Measurements from ENCODE around the gene MYO1C. TPM values are rescaled to one million over a fixed set of nuclear protein-coding genes. Genes with fewer than 3 reads are reported as not detected.

MYO1C gene
- total and polyA plus RNA-seq, 2 experiments from 2014 or later, result 197 to 218 TPM

- peaks cover 3% of the 10 kb centered on the region; the same call in 1 of the 2 replicates for H3K4me1 ChIP-seq (ENCODE audit: insufficient read depth)
- no peak for DNase-seq
- peaks cover 19% of the 10 kb centered on the region for H3F3A ChIP-seq (ENCODE audit: insufficient read depth)
- peaks cover 15% of the 10 kb centered on the region; the same call in 1 of the 2 replicates for H3K36me3 ChIP-seq (ENCODE audit: low read depth)
- no peak for TF ChIP-seq EZH2phosphoT487 (IDR thresholded peaks at IDR 0.05; ENCODE audit: insufficient read depth, low read depth)
- no peak for TF ChIP-seq EZH2 (IDR thresholded peaks at IDR 0.05; ENCODE audit: insufficient read depth, poor library complexity, severe bottlenecking)
- H3K4me3 ChIP-seq, result no peak overlapping the region
- H3K27me3 ChIP-seq (replicated peaks; ENCODE audit: insufficient read depth), result no peaks in the 10 kb centered on the region
- no peaks in the 10 kb centered on the region for H3K9me2 ChIP-seq (ENCODE audit: insufficient read depth)
- no peak overlapping the region for H2AFZ ChIP-seq
- H3K4me2 ChIP-seq (ENCODE audit: unreplicated experiment), result no peak overlapping the region
- peaks cover 6% of the 10 kb centered on the region for H3K79me2 ChIP-seq (ENCODE audit: insufficient read depth)
- in situ Hi-C loops (cut with MboI), result loop anchor here (25.0 kb wide), 1 partner anchor 260 kb away; the partner anchor contains the start of gene BHLHA9
- 98 to 99% methylated on average over 5 of the region's 5 CpGs for WGBS, 2 experiments (ENCODE audit: low coverage in 1 of 2, low lambda C conversion rate in 2 of 2, missing lambda C conversion rate in 2 of 2)
- no peaks in the 10 kb centered on the region for H4K20me1 ChIP-seq (ENCODE audit: insufficient read depth)
- no peak overlapping the region for H3K27ac ChIP-seq
- no peaks in the 10 kb centered on the region for H3K9me3 ChIP-seq (ENCODE audit: low read depth)
- no peak overlapping the region for H3K9ac ChIP-seq
These were observed 30.1 kb upstream of the MYO1C start for GRCh38 chr17:1522626-1523025.

- Histone ChIP-seq H2AFZ (no peak overlapping the region), H3K9me3 (ENCODE audit: low read depth) (no peaks in the 10 kb centered on the region), H3K27ac (no peak overlapping the region), H3K27me3 (replicated peaks; ENCODE audit: insufficient read depth) (no peaks in the 10 kb centered on the region), H3K4me2 (ENCODE audit: unreplicated experiment) (no peak overlapping the region), H3K79me2 (ENCODE audit: insufficient read depth) (peaks cover 16% of the 10 kb centered on the region), H3K9ac (no peak overlapping the region), H3K4me1 (ENCODE audit: insufficient read depth) (peaks cover 5% of the 10 kb centered on the region; the same call in 1 of the 2 replicates), H3F3A (ENCODE audit: insufficient read depth) (peaks cover 21% of the 10 kb centered on the region), H3K9me2 (ENCODE audit: insufficient read depth) (no peaks in the 10 kb centered on the region), H4K20me1 (ENCODE audit: insufficient read depth) (no peaks in the 10 kb centered on the region), H3K36me3 (ENCODE audit: low read depth) (0 out of 2 replicates have a peak, but pooled peaks cover 2% of the 10 kb centered on the region), H3K4me3 (no peak overlapping the region)
- in situ Hi-C loops (cut with MboI), result loop anchor here (25.0 kb wide), 1 partner anchor 259 kb away; the partner anchor contains the start of gene BHLHA9
- TF ChIP-seq EZH2phosphoT487 (IDR thresholded peaks at IDR 0.05; ENCODE audit: insufficient read depth, low read depth) (no peak), EZH2 (IDR thresholded peaks at IDR 0.05; ENCODE audit: insufficient read depth, poor library complexity, severe bottlenecking) (no peak)
- WGBS, 2 experiments (ENCODE audit: low coverage in 1 of 2, low lambda C conversion rate in 2 of 2, missing lambda C conversion rate in 2 of 2), result 68% methylated on average over 10 of the region's 10 CpGs
- no peak for DNase-seq
These were observed 28.7 kb upstream of the MYO1C start for GRCh38 chr17:1521086-1521640.

DNA sequence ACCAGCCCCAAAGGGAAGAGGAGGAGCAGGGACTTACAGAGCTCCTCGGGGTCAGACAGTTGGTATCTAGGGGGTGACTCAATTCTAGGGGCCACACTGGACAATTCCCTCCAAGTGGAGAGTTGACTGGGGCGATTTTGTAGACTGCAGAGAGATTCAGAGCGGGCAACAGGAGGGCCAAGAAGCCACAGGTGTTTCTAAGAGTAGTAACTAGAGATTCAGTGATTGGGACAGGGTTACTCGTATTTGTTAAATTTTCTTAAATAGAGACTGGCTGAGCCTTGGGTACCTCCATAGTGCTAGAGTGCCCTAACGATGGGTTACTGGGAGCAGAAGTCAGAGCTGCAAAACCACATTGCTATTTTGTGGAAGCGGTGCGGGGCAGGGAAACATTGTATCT, 27.2 kb upstream of the MYO1C start:
- H3K4me2 ChIP-seq (ENCODE audit: unreplicated experiment), result no peak overlapping the region
- no peak overlapping the region for H3K9ac ChIP-seq
- H2AFZ ChIP-seq, result no peak overlapping the region
- no peaks in the 10 kb centered on the region for H3K27me3 ChIP-seq (replicated peaks; ENCODE audit: insufficient read depth)
- peaks cover 11% of the 10 kb centered on the region for H3K4me1 ChIP-seq (ENCODE audit: insufficient read depth)
- in situ Hi-C loops (cut with MboI), result loop anchor here (25.0 kb wide), 1 partner anchor 257 kb away; the partner anchor contains the start of gene BHLHA9
- peaks cover 28% of the 10 kb centered on the region for H3K79me2 ChIP-seq (ENCODE audit: insufficient read depth)
- TF ChIP-seq EZH2 (IDR thresholded peaks at IDR 0.05; ENCODE audit: insufficient read depth, poor library complexity, severe bottlenecking) (no peak), EZH2phosphoT487 (IDR thresholded peaks at IDR 0.05; ENCODE audit: insufficient read depth, low read depth) (no peak)
- H3K36me3 ChIP-seq (ENCODE audit: low read depth), result no peaks in the 10 kb centered on the region
- no peaks in the 10 kb centered on the region for H3K9me3 ChIP-seq (ENCODE audit: low read depth)
- no peaks in the 10 kb centered on the region for H3K9me2 ChIP-seq (ENCODE audit: insufficient read depth)
- peaks cover 21% of the 10 kb centered on the region for H3F3A ChIP-seq (ENCODE audit: insufficient read depth)
- no peaks in the 10 kb centered on the region for H4K20me1 ChIP-seq (ENCODE audit: insufficient read depth)
- H3K4me3 ChIP-seq, result no peak overlapping the region
- no peak for DNase-seq
- 87 to 94% methylated on average over 7 of the region's 7 CpGs for WGBS, 2 experiments (ENCODE audit: low coverage in 1 of 2, low lambda C conversion rate in 2 of 2, missing lambda C conversion rate in 2 of 2)
- no peak overlapping the region for H3K27ac ChIP-seq

DNA sequence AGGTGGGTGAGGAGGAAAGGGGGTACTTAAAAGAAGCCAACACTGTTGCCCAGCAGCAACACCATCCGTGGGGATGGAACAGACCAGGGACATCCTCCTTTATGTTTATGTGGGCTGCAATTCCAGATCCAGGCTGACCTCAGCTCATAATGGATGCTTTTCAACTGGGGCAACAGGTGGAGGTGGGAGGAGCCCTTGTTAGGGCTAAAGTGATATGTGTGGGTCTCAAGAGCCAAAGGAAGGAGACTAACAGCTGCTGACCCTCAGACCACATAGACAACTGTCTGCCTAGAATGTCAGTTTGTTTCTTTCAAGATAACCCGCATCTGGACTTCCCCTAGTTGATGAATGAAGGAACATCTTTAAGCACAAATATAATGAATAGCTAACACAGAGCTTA, 25.9 kb upstream of the MYO1C start:
- Histone ChIP-seq H3K36me3 (ENCODE audit: low read depth) (no peaks in the 10 kb centered on the region), H3K4me3 (no peak overlapping the region), H3K4me1 (ENCODE audit: insufficient read depth) (peaks cover 11% of the 10 kb centered on the region), H3F3A (ENCODE audit: insufficient read depth) (peaks cover 21% of the 10 kb centered on the region), H3K9me3 (ENCODE audit: low read depth) (no peaks in the 10 kb centered on the region), H3K27ac (no peak overlapping the region), H3K9me2 (ENCODE audit: insufficient read depth) (no peaks in the 10 kb centered on the region), H2AFZ (no peak overlapping the region), H4K20me1 (ENCODE audit: insufficient read depth) (no peaks in the 10 kb centered on the region), H3K9ac (no peak overlapping the region), H3K27me3 (replicated peaks; ENCODE audit: insufficient read depth) (no peaks in the 10 kb centered on the region), H3K4me2 (ENCODE audit: unreplicated experiment) (no peak overlapping the region), H3K79me2 (ENCODE audit: insufficient read depth) (peaks cover 41% of the 10 kb centered on the region)
- TF ChIP-seq EZH2phosphoT487 (IDR thresholded peaks at IDR 0.05; ENCODE audit: insufficient read depth, low read depth) (no peak), EZH2 (IDR thresholded peaks at IDR 0.05; ENCODE audit: insufficient read depth, poor library complexity, severe bottlenecking) (no peak)
- DNase-seq, result no peak
- in situ Hi-C loops (cut with MboI), result loop anchor here (25.0 kb wide), 1 partner anchor 256 kb away; the partner anchor contains the start of gene BHLHA9
- WGBS, 2 experiments (ENCODE audit: low coverage in 1 of 2, low lambda C conversion rate in 2 of 2, missing lambda C conversion rate in 2 of 2), result 50 to 54% methylated on average over 2 of the region's 2 CpGs
